ENCODE results near the gene UPK3B. TPM values are rescaled to one million over a fixed set of nuclear protein-coding genes. Genes with fewer than 3 reads are reported as not detected.
"Not testable (repeated sequence)": the region's sequence is repeated elsewhere in the genome, so short reads cannot be mapped to it uniquely, and the experiment has no call there.

Gene UPK3B
- 1.7 and 4.7 TPM in 2 replicates for total RNA-seq
- long read RNA-seq: 0 reads

DNA sequence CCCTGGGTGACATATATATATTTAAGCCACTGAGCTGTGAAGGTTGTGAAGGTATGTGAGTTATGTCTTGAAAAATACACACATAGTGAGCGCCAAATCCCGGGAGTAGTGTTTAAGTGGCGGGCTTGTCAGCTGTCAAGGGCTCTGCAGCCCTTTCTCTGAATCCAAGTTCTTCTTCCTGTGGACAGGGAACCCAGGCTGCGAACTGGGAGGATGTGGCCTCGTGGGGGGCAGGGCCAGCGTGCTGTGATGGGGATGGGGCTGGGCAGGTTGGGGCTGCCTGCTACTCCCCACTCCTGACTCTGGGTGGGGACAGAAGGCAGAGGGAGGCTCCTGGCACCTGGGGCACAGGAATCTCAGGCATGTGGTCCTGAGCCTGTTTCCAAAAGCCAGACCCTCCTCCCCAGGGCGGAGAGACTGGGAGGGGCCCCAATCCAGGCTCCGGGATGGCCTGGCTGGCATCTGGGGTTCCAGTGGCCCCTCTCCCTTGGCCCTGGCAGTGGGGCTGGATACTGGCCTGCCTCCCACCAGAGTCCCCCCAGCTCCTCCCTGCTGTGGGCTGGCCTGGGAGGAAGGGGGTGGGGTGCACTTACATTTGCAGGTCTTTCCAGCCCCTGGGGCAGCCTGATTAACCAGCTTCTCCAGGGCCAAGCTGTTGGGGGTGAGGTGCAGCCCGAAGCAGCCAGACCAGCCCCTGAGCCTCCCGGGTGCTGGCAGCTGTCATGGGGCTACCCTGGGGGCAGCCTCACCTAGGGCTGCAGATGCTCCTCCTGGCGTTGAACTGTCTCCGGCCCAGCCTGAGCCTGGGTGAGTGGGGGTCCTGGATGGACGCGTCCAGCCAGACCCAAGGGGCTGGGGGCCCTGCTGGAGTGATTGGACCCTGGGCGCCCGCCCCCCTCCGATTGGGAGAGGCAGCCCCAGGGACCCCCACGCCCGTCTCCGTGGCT, at the start of gene UPK3B:
TSS of gene UPK3B (plus strand) at position 622 of the 947 bp plus-strand sequence. CDS start at position 723, 101 bp downstream.
- Mint-ChIP-seq H3K36me3 (ENCODE audit: insufficient read depth) (peaks cover 5% of the 10 kb centered on the region), H3K4me3 (ENCODE audit: low read depth) (no peak within 1 kb of the TSS), H3K27ac (peak within 1 kb of the TSS; percentile 78), H3K9me3 (ENCODE audit: low read depth) (peaks cover 3% of the 10 kb centered on the region), H3K4me1 (ENCODE audit: low read depth) (no peaks in the 10 kb centered on the region), H3K27me3 (no peaks in the 10 kb centered on the region)
- DNase-seq (ENCODE audit: low spot score, unreplicated experiment): no peak
- TF ChIP-seq, protein P1, sequence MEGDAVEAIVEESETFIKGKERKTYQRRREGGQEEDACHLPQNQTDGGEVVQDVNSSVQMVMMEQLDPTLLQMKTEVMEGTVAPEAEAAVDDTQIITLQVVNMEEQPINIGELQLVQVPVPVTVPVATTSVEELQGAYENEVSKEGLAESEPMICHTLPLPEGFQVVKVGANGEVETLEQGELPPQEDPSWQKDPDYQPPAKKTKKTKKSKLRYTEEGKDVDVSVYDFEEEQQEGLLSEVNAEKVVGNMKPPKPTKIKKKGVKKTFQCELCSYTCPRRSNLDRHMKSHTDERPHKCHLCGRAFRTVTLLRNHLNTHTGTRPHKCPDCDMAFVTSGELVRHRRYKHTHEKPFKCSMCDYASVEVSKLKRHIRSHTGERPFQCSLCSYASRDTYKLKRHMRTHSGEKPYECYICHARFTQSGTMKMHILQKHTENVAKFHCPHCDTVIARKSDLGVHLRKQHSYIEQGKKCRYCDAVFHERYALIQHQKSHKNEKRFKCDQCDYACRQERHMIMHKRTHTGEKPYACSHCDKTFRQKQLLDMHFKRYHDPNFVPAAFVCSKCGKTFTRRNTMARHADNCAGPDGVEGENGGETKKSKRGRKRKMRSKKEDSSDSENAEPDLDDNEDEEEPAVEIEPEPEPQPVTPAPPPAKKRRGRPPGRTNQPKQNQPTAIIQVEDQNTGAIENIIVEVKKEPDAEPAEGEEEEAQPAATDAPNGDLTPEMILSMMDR (IDR thresholded peaks at IDR 0.05; ENCODE audit: unreplicated experiment): no peak

DNA sequence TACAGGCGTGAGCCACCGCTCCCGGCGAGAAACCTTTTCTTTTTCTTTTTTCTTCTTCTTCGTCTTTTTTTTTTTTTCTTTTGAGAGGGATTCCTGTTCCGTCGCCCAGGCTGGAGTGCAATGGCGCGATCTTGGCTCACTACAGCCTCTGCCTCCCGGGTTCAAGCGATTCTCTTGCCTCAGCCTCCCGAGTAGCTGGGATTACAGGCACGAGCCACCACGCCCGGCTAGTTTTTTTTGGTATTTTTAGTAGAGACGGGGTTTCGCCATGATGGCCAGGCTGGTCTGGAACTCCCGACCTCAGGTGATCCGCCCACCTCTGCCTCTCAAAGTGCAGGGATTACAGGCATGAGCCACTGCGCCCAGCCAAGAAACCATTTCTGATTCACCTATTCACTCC, 49.6 kb upstream of the UPK3B start:
- H3K36me3 Mint-ChIP-seq (ENCODE audit: insufficient read depth); H3K4me3 Mint-ChIP-seq (ENCODE audit: low read depth); H3K4me1 Mint-ChIP-seq (ENCODE audit: low read depth); DNase-seq (ENCODE audit: low spot score, unreplicated experiment); H3K27me3 Mint-ChIP-seq; H3K27ac Mint-ChIP-seq; H3K9me3 Mint-ChIP-seq (ENCODE audit: low read depth): not testable (repeated sequence)

DNA sequence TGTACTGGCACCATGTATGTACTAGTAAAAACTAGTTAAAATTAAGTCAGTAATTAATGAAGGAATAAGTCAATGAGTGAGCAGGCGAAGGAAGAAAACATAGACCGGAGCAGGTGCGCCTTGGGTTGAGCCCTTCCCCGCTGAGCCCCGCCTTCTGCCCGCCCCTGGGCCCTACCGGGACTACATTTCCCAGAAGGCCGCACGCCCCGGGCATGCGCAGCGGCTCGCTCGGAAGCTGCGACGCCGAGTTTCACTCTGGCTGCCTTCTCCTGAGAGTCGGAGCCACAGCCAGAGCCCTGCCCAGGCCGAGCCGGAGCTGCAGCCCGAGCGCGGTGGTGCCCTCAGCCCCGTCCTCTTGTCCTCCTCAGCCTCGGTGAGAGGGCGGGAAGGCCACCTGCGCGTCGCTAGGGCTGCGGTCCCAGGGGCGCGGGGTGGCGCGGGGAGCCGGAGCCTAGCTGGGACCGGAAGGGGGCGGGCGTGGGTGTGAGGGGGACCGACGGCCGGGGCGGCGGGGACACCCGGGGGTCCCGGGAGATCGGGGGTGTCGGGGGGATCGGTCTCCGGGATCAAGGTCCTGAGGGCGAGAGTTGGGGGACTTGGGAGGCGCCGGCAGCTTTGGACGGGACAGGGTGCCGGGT, 48.8 kb upstream of the UPK3B start, which contains the start of gene DTX2:
TSS of gene DTX2 (plus strand) at position 246 of the 638 bp plus-strand sequence. CDS start 18,801 bp downstream, outside the sequence.
- H3K27me3 Mint-ChIP-seq; H3K27ac Mint-ChIP-seq; DNase-seq (ENCODE audit: low spot score, unreplicated experiment); H3K9me3 Mint-ChIP-seq (ENCODE audit: low read depth); H3K36me3 Mint-ChIP-seq (ENCODE audit: insufficient read depth); H3K4me1 Mint-ChIP-seq (ENCODE audit: low read depth): not testable (repeated sequence)
- peak within 1 kb of the TSS; percentile 52 for H3K4me3 Mint-ChIP-seq (ENCODE audit: low read depth)

DNA sequence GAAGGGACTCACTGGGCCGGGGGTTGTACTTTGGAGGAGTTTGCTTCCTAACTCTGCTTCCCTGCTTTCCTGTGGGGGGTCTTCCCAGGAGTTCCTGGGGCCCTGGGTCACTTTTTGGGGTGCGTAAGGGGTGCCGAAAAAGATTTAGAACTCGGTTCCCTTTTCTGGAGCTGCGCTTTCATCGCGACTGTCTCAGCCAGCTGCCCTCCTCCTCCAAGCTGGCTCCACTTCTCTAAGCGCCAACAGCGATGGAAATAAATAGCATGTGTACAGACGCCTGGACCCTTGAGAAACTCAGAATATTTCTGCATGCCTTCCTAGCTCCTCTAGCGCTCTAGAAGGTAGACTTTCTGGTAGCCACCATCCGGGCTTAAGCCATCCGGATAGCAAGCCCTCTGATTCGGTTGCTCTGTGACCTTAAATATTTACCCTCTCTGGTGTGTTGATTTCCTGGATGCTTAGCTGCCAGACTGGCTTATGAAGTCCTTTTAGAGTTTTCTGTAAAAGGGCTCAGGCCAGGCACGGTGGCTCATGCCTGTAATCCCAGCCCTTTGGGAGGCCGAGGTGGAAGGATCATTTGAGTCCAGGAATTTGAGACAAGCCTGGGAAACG, 48.0 kb upstream of the UPK3B start:
- H3K9me3 Mint-ChIP-seq (ENCODE audit: low read depth); H3K4me3 Mint-ChIP-seq (ENCODE audit: low read depth); H3K4me1 Mint-ChIP-seq (ENCODE audit: low read depth); H3K36me3 Mint-ChIP-seq (ENCODE audit: insufficient read depth); H3K27ac Mint-ChIP-seq; H3K27me3 Mint-ChIP-seq; DNase-seq (ENCODE audit: low spot score, unreplicated experiment): not testable (repeated sequence)

DNA sequence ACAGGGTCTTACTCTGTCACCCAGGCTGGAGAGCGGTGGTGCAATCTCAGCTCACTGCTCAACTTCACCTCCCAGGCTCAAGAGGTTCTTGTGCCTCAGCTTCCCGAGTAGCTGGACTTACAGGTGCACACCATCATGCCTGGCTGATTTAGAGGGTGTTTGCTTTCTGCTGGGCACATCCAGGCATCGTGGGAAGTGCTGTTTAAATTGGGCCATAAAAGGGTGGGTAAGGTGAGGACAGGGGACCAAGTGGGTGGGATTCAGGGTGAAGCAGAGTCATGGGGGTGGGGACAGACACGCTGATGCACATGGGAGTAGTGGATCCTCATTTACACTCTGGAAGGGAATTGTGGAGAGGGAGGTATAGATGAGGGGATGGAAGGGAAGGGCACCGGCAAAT, 45.4 kb upstream of the UPK3B start:
- not testable (repeated sequence) for H3K27ac Mint-ChIP-seq; H3K9me3 Mint-ChIP-seq (ENCODE audit: low read depth); H3K4me3 Mint-ChIP-seq (ENCODE audit: low read depth); H3K4me1 Mint-ChIP-seq (ENCODE audit: low read depth); H3K36me3 Mint-ChIP-seq (ENCODE audit: insufficient read depth); H3K27me3 Mint-ChIP-seq; DNase-seq (ENCODE audit: low spot score, unreplicated experiment)

DNA sequence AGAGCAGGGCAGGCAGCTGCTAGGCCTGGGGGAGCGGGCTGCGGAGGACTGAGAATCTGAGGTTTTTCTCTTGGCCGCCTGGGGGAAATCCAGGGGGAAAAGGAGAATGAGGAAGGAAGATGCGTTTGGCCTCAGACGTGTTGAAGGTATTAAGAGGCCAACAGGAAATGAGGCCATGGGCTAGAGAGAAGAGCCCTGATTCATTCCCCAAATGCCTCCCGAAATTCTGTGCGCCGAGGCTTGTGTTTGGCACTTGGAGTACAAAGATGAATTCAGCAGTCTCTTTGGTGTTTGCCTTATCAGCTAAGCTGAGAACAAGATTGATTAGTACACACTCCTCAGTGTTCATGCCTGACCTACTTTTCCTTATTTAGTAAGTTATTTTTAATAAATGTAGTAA, 44.4 kb upstream of the UPK3B start:
- not testable (repeated sequence) for H3K27me3 Mint-ChIP-seq; DNase-seq (ENCODE audit: low spot score, unreplicated experiment); H3K36me3 Mint-ChIP-seq (ENCODE audit: insufficient read depth); H3K4me1 Mint-ChIP-seq (ENCODE audit: low read depth); H3K27ac Mint-ChIP-seq; H3K4me3 Mint-ChIP-seq (ENCODE audit: low read depth); H3K9me3 Mint-ChIP-seq (ENCODE audit: low read depth)

DNA sequence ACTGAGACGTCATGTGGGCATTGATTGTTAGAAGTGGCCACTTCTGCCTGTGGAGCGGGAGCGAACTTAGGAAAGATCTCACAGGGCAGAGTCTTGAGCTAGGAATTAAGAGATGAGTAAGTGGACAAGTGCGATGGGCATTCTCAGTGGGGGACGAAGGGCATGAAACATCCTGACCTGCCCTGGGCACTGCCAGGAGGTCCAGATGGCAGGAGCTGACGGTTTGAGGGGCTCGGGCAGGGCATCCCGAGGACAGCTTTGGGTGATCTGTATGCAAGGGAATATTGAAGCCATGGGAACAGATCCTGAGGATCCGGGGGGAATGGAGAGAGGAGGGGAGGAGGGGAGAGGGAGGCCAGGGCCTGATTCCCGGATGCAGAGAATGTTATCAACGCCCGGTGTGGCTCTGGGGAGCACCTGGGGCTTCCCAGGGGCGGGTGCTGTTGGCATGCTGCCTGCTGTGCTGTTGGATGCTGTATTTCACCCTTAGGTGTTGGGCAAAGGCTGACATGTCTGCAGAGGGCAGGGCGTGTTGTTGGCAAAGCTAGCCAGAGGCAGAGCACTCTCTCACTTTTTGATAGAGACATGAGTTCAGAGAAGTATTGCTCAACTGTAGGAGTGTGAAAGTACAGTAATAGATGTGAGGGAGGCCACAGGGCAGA, 42.5 kb upstream of the UPK3B start:
- not testable (repeated sequence) for H3K4me1 Mint-ChIP-seq (ENCODE audit: low read depth); H3K27me3 Mint-ChIP-seq; H3K36me3 Mint-ChIP-seq (ENCODE audit: insufficient read depth); H3K9me3 Mint-ChIP-seq (ENCODE audit: low read depth); H3K27ac Mint-ChIP-seq; H3K4me3 Mint-ChIP-seq (ENCODE audit: low read depth); DNase-seq (ENCODE audit: low spot score, unreplicated experiment)

DNA sequence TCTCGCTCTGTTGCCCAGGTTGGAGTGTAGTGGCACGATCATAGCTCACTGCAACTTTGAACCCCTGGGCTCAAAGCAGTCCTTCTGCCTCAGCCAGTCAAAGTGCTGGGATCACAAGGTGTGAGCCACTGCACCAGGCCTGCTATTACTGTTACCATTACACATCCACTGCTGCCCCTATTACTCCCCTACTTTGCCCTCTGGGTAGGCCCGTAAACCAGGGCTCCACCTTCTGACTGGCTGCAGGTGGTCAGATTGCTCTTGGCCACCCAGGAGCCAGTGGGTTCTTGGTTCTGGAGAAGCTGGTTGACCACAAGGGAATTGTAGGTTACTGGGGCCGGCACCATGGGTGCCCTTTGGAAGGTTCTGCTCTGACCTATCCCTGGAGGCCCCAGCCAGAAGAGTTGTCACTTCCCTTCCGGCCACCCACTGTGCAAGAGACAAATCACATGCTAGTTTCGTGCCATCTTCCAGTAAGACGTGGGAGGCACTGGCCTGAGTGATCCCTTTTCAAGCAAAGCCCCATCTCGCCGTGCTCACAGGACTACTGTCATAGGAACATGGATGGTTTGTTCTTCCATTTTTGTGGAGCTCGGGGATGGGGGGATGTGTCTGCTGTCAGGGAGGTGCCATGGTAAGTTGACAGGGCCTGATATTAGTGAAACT, 38.7 kb upstream of the UPK3B start:
- H3K36me3 Mint-ChIP-seq (ENCODE audit: insufficient read depth); H3K4me1 Mint-ChIP-seq (ENCODE audit: low read depth); H3K27me3 Mint-ChIP-seq; DNase-seq (ENCODE audit: low spot score, unreplicated experiment); H3K9me3 Mint-ChIP-seq (ENCODE audit: low read depth); H3K4me3 Mint-ChIP-seq (ENCODE audit: low read depth); H3K27ac Mint-ChIP-seq: not testable (repeated sequence)

DNA sequence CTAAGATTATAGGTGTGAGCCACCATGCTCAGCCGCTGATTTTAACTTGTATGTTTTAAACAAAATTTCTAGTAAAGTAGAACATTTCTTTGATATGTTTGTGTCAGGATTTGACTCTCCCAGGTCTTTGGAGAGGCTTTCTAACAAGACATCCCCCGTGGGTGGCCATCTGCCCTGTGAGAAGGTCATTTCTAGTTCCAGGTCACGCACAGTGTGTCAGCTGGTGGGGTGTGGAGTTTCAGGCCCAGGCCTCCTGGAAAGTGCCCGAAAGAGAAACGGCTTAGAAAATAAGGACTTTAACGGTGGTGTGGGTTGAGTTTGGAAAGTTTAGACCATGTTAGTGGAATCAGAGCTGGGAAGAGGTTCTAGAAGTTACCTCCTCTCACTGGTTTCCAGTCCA, 37.3 kb upstream of the UPK3B start:
- DNase-seq (ENCODE audit: low spot score, unreplicated experiment); H3K4me3 Mint-ChIP-seq (ENCODE audit: low read depth); H3K27ac Mint-ChIP-seq; H3K4me1 Mint-ChIP-seq (ENCODE audit: low read depth); H3K9me3 Mint-ChIP-seq (ENCODE audit: low read depth); H3K36me3 Mint-ChIP-seq (ENCODE audit: insufficient read depth); H3K27me3 Mint-ChIP-seq: not testable (repeated sequence)

DNA sequence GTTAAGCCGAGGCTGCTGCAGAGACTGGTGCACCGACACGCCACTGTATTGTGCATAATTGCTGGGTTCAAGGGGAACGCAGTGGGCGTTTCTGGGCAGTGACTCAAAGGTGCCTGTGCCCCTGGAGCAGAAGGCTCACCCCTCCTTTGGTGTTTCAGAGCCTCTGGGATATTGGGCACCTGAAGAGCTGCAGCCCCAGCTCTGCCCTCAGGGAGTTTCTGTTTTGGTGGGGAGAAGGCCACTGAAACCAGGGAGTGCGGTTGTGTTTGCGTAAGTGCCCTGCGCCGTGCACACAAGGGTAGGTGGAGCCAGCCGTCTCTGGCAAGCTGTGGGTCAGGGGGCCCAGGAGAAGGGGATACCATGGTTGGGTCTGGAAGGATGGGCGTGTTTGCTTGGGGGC, 34.1 kb upstream of the UPK3B start:
- not testable (repeated sequence) for H3K4me1 Mint-ChIP-seq (ENCODE audit: low read depth); H3K27ac Mint-ChIP-seq; H3K4me3 Mint-ChIP-seq (ENCODE audit: low read depth); H3K9me3 Mint-ChIP-seq (ENCODE audit: low read depth); DNase-seq (ENCODE audit: low spot score, unreplicated experiment); H3K36me3 Mint-ChIP-seq (ENCODE audit: insufficient read depth); H3K27me3 Mint-ChIP-seq

DNA sequence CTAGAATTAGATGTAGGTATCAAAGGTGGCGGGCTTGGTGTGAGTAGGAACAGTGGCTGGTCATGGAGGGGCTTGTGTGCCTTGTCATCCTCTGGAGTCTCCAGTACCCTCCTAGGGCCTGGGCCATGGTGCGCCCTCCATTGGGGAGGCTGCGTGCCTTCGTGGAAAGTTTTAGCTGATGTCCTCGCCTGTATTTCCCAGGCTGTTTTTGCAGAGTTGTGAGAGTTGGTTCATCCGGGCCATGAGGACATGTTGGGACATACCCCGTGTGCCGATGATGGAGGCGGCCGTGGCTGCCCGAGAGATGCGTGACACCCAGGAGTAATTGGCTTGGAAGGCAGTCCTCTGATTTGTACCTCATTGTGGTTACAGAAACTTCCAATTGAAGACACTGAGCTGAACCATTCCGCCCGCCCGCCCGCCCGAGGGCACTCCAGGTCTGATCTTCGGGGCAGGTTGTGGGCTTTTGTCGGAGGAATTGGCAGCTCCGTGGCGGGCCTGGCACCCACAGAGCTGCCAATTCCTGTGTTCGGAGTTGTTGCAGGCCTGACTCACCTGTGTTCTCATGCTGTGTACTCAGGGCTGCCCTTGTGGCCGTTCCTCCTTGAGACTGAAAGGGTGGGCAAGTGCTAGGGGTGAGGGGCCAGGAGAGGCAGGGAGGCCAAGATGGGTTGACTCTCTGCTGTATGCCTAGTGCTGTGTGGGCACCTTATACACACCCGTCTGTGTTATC, 33.4 kb upstream of the UPK3B start:
- not testable (repeated sequence) for H3K27ac Mint-ChIP-seq; DNase-seq (ENCODE audit: low spot score, unreplicated experiment); H3K36me3 Mint-ChIP-seq (ENCODE audit: insufficient read depth); H3K9me3 Mint-ChIP-seq (ENCODE audit: low read depth); H3K27me3 Mint-ChIP-seq; H3K4me1 Mint-ChIP-seq (ENCODE audit: low read depth); H3K4me3 Mint-ChIP-seq (ENCODE audit: low read depth)
